Measurements from ENCODE around the gene ACTC1.

GRCh38 chr15:34759992-34760391 lies 35.4 kb downstream of the ACTC1 start:
- TF ChIP-seq CTCF (IDR thresholded peaks at IDR 0.05) (no peak), POLR2A (IDR thresholded peaks at IDR 0.05) (no peak)

Data from body of pancreas (tissue), 4 donors.